ENCODE data around the gene FAT1.

FAT1 gene

DNA sequence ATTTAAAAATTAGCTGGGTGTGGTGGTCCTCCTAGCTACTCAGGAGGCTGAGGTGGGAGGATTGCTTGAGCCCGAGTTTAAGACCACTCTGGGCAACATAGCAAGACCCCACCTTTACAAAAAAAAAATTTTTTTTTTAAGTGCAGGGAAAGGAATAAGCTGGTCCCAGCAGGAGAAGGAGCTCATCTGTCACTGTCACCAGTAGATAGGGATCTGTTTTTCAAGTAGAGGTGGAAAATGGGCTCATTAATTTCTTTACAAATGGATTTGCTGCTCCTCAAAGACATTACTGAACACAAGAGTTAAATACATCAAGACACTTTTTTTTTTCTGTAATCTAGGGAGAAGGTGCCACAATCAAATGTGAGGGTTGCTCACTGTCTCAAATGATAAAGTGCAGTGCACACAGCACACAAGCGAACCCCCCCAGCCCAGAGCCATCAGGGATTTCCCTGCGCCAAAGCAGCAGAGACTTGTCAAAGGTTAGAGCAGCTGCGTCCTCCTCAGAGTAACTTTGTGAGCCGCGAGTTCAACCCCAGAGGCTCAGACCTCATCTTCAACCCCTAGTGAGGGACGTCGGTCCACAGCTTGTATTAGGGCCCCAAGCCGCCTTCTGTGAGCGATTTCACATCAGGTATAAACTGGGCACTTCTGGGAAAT, 154.0 kb downstream of the FAT1 start:
- DNase-seq (ENCODE audit: low spot score), result no peak

DNA sequence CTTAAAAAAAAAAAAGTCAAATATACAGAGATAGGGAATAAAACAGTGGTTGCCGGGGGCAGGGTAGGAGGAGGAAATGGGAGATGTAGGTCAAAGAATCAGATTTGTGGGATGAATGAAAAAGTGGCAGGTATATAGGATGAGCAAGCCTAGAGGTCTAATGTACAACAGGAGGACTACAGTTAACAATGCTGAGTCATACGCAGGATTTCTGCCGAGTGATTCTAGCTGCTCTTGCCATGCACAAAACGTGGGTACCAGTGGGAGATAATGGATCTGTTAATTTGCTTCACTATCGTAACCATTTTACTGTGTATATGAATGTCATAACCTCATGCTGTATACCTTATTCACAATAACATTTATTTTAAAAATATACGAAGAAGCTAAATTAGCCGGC, 157.6 kb downstream of the FAT1 start:
- DNase-seq (ENCODE audit: low spot score), result no peak

DNA sequence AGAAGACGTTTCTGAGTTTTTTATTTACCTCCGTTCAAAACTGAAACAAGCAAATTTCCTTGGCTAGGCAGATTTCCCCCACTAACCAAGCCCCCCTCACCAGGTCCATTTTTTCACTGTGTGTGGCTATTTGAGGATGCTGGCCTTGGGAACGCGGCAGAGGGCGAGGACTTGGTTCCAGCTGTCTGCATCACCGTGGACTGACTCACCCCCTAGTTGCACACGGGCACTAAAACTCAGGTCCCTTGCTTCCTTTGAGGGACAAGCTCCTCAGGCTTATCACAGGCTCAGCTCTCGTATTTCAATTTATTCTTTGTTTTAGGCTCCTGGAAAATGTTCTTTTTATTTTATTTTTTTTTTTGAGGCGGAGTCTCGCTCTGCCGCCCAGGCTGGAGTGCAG, 159.9 kb downstream of the FAT1 start:
- no peak for DNase-seq (ENCODE audit: low spot score)

DNA sequence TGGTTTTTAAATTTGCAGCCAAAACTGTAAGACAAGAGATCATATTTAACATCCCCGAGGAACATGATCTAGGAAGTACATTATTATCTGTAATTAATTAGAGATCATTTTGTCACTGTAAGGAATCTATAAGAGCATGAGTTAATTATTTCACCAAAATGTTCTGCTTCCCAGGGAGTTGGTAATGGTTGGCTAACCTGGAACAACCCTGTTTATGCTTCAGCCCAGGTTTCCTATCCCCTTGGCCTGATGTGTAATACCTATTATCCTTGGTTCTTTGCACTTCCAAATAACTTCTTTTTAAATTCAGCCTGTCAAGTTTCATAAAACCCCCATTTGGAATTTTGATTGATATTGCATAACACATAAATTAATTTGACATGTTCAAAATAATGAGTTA, 161.9 kb downstream of the FAT1 start:
- DNase-seq (ENCODE audit: low spot score), result no peak

DNA sequence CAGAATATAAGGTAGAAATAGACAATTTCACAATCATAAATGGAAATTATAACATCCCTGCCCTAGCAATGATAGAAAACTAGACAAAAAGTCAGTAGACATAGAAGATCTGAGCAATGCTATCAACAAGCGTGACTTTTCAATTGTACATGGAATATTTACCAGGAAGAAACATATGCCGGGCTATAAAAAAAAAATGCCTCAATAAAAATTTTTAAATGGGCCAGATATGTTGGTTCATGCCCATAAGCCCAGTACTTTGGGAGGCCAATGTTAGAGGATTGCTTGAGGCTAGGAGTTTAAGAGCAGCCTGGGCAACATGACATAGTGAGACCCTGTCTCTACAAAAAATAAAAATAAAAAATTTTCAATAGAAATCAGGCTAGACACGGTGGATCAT, 163.0 kb downstream of the FAT1 start:
- no peak for DNase-seq (ENCODE audit: low spot score)

DNA sequence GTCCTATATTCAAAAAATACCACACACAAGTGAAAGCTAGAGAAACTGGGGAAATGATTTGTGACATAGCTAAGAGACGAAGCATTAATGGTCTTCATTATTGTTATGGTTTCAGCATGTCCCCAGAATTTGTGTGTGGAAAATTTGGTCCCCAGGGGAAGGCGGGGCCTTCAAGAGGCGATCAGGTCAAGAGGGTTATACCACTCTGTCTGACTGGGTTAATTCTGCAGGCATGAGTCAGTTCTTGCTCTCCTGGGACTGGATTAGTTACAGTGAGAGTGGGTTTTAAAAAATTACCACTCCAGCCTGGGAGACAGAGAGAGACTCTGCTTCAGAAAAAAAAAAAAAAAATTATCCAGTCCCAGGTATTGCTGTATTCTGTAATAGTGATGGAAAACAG, 166.2 kb downstream of the FAT1 start:
- DNase-seq (ENCODE audit: low spot score), result no peak

DNA sequence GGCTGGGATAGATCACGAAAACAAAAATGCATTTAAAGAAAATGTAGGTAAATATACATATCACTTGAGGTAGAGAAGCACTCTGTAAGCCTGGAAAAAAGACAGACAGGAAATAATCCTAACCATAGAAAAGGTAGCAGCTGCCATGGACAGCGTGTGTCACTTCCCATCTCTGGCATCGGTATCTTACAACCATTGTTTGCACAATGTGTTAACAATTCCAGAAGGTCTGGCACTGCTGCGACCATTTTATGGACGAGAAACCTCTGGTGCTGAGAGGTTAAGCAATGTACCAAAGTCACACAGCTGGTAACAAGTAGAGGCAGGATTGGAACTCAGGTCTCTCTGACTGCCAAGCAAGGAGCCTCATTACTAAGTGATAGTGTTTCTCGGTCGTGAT, 166.6 kb downstream of the FAT1 start:
- no peak for DNase-seq (ENCODE audit: low spot score)

DNA sequence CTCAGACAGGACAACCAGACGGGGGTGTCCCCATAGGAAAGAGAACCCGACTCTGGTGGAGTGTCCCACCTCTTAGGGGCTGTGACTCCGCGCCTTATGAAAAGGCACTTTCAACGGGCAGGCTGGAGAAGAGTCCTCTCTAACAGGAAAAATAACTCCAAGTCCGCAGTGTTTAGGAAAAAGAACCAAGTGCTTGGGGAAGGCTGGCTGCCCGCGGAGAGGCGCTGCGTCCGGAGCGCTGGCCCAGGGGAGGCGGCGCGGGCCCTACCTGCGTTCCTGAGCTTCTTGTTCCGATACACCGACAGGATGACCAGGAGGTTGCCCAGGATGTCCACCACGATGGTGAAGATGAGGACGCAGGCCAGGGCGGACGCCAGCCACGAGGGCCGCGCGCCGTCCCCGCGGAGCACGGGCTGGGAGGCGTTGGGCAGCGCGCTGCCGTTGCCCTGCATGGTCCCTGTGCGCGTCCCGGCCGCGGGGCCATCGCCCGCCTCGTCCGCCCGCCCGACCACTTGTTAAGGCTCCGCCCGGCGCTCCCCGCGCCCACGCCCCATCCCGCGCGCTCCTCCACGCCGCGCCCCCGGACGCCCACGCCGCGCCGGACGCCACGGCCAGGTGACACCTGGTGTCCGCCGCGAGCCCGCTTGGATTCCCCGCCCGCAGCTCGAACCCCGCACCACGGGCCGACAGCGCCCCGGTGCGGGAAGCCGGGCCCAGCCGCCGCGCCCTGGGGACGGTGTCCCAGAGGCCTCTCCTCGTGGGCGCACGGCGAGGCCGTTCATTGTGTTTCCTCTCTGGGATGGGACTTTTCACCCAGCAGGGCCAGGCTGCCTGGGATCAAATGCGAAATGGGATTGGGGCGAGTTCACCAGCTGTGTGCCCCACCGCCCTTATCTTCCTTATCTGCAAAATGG, 168.5 kb downstream of the FAT1 start, which contains the start of gene MTNR1A:
TSS of gene MTNR1A (minus strand) at position 654 of the 914 bp plus-strand sequence. CDS start at position 452, 202 bp downstream.
- no peak for DNase-seq (ENCODE audit: low spot score)

DNA sequence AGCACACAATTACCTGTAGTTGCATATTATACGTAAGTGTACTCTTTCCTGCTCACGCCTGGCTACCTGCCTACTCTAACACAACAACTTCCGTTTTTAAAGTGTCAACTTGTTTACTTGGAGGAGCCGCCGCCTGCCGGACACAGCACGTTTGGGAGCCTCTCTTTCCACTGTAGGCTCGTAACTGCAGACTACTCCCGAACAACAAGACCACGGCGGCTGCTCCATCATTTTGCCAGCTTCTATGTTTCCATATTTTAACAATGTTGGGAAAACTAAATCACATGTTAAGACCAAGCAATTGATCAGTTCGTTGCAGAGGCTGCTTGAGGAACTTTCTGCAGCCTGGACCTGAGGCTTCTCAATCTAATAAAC, 169.1 kb downstream of the FAT1 start:
- DNase-seq (ENCODE audit: low spot score), result no peak

DNA sequence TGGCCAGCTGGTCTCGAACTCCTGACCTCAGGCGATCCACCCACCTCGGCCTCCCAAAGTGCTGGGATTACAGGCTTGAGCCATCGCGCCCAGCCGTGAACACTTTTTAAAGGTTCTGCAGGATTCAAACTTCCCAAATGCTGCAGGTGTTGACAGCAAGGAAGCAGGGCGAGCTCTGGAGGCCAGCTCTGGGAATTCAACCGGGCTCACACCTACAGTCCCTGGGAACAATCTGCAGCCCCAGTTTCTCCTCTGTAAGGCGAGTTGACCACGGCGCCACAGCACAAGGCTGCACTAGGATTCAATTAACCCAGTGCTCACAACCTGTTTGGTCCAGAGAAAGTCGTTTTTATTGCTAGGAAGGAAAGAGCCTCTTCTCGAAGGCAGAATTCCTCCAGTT, 169.9 kb downstream of the FAT1 start:
- DNase-seq (ENCODE audit: low spot score), result no peak

DNA sequence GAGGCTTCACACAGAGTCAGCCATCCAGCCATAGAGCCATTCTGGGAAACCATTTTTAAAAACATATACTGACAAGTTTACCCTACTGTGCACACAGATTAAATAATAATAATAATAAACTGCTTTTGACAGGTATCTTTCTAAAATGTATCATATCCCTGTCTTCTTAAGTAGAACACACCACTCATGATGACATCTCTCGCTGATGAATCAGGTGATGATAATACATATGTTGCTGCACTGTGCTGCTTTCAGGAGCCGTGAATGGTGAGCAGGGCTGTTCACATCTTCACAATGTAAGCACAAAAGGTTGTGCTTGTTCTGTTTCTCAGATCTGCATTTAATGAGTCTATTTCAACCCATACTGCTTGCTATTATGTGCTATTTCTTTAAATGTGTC, 171.8 kb downstream of the FAT1 start:
- DNase-seq (ENCODE audit: low spot score), result no peak

DNA sequence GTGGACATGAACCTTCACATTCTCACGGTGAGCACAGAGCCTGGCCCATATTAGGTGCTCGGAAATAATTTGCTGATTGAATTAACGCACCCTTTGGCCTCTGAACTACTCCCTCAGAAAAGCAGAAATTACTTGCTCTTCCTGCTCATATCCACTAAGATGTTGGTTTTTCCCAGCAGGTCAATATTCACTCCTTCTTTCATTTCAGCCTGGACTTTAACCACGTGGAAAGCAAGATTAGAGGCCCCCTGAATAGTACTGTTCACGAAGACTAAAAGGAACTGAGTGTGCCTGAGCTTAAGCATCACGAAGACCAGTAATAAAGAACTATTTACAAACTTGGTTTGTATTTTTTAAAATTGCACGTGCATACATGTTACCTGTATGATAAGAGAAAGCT, 178.2 kb downstream of the FAT1 start:
- DNase-seq (ENCODE audit: low spot score), result no peak

DNA sequence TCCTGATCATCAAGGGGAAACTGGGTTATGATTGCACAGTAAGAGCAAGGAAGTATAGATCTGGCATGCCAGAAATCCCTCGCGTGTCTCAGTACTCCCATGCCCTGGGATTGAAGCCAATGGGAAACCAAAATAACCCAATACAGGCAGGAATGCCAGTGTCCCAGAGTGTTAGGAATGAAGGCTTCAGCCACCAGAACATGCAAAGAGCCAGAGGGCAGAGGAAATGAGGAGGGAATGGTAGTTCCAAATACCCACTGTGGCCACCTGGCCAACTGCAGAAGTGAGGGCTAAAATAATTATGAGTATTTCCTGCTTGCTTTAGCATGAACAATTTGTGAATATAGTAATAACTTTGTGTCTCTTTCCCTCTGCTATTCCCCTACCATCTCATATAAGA, 180.4 kb downstream of the FAT1 start:
- DNase-seq (ENCODE audit: low spot score), result no peak

DNA sequence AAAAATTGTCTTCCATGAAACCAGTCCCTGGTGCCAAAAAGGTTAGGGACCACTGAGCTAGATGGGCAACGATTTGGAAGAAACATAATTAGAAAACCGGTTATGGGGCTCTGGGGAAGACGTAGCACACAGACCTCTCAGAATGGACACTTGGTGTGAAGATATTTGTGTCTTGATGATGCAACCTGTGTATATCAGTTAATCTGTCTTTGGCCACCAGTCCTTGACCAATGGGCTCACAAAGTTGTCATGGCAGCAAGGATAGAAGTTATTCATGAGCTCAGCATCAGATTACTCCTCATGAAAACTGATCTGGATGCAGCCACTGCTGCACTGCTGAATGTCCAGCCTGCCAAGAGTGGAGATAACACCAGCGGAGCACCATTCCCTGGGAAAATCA, 181.9 kb downstream of the FAT1 start:
- no peak for DNase-seq (ENCODE audit: low spot score)

DNA sequence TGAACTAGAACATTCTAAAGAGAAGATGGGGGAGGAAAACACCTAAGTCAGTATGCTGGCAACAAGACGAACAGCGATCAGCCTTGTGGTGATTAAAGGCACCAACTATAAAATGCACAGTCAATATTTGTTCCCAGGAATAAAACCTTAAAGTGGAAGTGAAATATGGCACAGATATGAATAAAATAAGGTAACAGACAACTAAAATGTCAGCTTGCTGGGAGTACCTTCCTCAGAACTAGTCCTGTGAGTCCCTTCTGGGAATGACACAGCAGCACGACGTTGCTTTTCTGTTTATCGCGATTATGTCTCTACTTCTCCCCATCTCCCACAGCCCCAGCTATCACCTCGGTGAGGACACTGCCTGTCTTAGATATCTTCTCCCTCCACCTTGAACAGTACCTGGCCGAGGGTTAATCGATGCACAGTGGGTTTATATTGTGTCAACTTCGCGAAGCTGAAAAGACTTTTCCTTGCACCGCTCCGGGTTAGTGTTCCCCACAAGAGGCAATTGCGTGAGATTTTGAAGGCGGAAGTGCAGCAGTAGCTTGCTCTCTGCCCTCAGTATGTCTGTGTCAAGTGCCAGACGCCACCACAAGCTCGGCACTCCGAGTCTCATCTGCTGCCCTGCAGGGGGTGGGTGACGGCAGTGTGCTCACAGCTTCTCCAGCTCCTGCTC, 185.7 kb downstream of the FAT1 start:
- DNase-seq (ENCODE audit: low spot score), result no peak
